NOMO-1 treated with dmso at 0.1 percent for 144 hours (cell line): Measurements from ENCODE around the gene MAP7D1.

Experiments
- DNase-seq: peaks from one replicate; lab custom pipeline; 2025; ENCODE audit not compliant: unreplicated experiment; lab: John Stamatoyannopoulos, UW

The MAP7D1 gene

GRCh38 chr1:36126797-36127500 lies 29.0 kb upstream of the MAP7D1 start:
- no peak for DNase-seq

- no peak for DNase-seq
These were observed 27.6 kb upstream of the MAP7D1 start for GRCh38 chr1:36128126-36128904.

- DNase-seq: no peak
These were observed 27.1 kb upstream of the MAP7D1 start for GRCh38 chr1:36128905-36129206.

DNA sequence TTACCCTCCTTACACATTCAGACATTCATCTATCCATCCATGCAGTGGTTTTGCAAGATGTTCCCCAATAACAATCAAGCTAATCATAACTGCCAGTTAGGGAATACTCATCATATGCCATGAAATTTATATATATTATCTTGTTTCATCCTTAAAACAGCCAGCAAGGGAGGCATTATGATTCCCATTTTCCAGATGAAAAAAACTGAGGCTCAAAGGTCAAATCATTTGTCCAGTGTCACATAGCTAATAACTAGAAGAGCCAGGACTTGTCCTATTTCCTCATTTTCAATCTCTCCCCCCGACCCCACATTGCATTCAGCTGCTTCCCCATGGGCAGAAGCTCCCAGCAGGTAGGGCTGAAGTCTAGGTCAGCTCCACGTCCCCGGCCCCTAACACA lies 23.9 kb upstream of the MAP7D1 start:
- no peak for DNase-seq

DNA sequence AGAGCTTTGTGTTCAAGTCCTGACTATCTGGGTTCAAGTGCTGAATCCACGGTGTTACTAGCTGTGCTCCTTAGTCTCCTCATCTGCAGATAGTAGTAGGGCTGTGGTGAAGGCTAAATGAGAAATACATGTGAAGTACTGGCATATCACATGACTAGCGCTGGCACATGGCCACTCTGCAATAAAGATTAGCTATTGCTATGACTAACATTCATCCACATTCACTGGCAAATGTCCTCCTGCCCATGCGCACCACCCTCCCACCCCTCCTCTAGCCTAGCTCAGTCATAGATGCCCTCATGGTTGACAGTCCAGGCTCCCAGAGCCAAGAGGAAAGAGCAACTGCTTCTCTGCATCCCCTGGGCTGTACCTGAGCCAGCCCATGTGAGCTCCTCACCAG lies 22.5 kb upstream of the MAP7D1 start:
- no peak for DNase-seq

DNA sequence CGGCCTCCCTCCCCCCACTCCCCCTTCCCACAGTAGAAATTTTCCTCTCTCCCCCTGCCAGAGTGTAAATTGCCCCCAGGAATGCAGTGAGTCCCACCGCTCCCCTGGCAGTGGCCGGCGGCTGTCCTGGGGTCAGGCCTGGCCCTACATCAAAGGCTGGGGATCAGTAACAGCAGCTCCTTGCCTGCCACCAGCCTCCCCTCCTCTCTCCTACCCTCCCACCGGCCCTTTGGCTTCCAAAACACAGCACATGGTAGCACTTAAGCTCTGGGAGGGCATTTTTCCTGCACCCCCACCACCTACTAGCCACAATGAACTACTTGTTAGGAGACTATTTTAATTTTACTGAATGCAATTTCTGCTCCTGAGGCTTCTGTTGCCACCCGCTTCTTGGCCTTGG lies 21.9 kb upstream of the MAP7D1 start:
- no peak for DNase-seq

- no peak for DNase-seq
These were observed 21.2 kb upstream of the MAP7D1 start for GRCh38 chr1:36134505-36135329.

- DNase-seq: no peak
These were observed 20.7 kb upstream of the MAP7D1 start for GRCh38 chr1:36135330-36135667.

- DNase-seq: no peak
These were observed 20.2 kb upstream of the MAP7D1 start for GRCh38 chr1:36135796-36136195.

- DNase-seq: no peak
These were observed 19.4 kb upstream of the MAP7D1 start for GRCh38 chr1:36136535-36136934.

DNA sequence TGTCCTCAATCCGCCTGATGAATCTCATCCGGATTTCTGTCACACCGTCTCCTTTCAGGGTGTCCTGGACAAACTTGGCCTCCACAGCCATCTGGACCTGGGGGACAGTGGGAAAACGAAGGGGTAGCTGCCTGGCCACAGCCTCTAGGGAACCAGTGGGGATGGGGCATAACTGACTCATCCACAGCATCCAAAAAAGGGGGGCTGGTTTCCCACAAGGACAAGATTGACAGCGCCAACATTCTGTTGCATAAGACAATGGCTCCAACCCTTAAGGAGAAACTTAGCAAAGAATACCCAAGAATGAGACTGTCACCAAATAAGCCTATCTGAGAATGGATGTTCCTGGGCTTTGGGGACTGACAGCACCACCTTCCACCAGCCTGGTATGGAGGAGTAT lies 18.7 kb upstream of the MAP7D1 start:
- DNase-seq: no peak

DNA sequence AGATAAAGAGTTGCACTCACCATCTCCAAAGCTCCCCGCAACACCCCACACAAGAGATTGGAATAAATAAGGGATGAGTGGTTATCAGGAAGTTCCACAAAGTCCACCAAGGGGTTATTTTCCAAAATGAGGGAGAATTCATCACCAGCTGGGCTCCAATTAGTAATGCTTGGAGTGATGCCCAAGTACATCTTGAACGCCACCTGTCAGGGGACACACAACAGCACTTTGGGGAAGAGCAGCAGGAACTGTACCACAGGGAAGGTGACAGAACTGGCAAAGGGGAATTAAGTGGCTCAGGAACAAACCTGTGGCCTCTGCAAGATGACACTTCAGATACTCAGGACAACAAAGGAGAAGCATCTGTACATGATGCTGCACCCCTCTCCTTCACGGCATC lies 18.2 kb upstream of the MAP7D1 start:
- no peak for DNase-seq

GRCh38 chr1:36139521-36139920 lies 16.4 kb upstream of the MAP7D1 start:
- no peak for DNase-seq

GRCh38 chr1:36142121-36142520 lies 13.8 kb upstream of the MAP7D1 start:
- peak; percentile 47 for DNase-seq

- no peak for DNase-seq
These were observed 12.5 kb upstream of the MAP7D1 start for GRCh38 chr1:36143424-36143823.

- no peak for DNase-seq
These were observed 11.5 kb upstream of the MAP7D1 start for GRCh38 chr1:36144413-36144812.

GRCh38 chr1:36148821-36149236 lies 7.1 kb upstream of the MAP7D1 start:
- DNase-seq: no peak

DNA sequence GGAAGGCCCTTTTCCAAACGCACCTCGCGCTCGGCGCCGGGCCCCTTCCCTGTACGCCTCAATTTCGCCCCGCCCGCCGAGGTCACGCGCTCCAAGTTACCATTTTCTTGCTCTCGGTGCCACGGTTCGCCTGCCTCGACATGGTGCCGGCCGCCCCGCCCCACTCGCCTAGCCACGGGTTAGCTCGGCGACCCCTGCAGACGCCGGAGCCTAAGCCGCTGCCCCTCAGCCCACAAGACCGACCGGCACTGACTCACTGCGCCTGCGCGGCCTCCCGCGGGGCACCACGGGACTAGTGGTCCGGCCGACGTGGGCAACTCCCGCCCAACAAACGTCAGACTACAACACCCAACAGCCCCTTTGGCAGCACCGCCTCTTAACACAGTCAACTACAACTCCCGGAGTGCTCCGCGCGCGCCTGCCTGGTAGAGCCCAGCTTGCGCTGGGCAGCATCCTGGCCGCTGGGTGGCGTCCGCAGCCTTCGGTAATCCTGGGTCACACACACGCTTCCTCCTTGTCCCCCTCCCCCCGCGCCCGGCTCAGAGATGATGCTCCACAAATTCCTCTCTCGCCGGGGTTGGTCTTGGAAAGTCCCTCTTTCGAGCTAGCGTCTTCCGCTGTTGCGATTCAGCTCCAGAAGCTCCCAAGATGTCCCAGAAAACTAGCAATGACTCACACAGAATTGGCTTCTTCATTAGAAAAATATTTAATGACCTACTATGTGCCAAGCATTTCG lies 6.6 kb upstream of the MAP7D1 start, which contains the start of gene TRAPPC3:
TRAPPC3 (minus strand) TSS at position 250 of the 736 bp plus-strand sequence; CDS start at position 142, 108 bp downstream.
- peak; percentile 100 for DNase-seq

DNA sequence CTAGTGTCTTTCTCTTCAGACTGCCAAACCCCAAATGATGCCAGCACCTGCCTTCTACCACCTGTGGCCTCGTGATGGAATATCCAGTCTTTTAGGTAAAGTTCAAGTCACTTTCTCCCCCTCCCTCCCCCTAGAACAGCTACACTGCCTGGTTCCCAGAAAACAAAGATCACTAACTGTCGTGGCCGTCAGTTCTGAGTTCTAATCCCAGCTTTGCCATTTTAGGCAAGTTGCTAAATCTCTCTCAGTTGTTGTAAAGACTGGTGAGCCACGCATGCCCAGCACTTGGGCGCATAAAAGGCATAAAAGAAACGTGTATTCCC lies 6.0 kb upstream of the MAP7D1 start:
- DNase-seq: no peak

DNA sequence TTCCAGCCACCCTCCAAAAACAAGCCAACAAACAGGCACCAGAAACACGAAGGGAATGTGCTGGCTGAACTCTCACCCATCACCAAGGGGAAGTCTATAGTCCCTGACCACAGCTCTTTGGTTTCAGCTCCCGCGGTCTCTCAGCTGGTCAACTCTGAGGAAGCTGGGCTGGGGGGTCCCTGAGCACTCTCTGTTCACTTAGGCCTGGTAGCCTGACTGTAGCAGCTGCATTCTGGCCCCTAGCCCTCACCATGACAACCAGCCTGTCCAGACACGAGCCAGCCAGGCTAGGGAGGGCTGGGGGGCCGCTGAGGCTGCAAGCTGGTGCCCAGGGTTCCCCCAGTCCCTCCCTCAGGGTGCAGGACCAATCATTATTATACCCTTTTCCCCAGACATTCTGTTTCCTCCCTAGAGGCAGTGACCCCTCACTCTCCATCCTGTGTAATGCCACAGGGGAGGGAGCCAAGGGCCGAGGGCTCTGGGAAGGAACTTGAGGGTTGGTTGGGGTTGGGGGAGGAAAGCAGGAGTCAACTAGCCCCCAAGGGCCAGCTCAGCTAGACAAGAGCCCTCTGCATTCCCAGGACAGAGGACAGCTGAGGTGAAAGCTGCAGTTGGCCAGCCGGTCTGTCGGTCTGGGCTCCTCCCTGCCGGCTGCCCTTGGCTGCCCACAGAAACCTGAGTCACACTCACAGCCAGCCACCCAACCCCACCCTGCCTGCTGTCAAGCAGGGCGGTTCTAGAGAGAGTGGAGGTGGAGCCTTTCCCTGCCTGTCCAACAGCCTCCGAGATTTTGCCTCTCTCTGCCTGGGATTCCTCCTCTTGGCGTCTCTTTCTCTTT lies 5.4 kb upstream of the MAP7D1 start:
- DNase-seq: peak; percentile 87
